SH-SY5Y (cell line): ENCODE measurements around the gene ACTRT2.

Experiments
- GATA2 ChIP-seq: IDR thresholded peaks from 2 replicates; pipeline ENCODE4 v1.6.1; 2011; ENCODE audit warnings: mild to moderate bottlenecking, low read depth, low read length
- GATA3 ChIP-seq: IDR thresholded peaks from 2 replicates; pipeline ENCODE4 v1.6.1; 2011; ENCODE audit warnings: low read depth, mild to moderate bottlenecking, low read length, moderate library complexity

GRCh38 chr1:3015744-3016143 lies 5.5 kb upstream of the ACTRT2 start:
- TF ChIP-seq GATA2 (no peak), GATA3 (no peak)
